Suprapubic skin (tissue), 4 donors: Measurements from ENCODE around the gene TDRD10. TPM values are rescaled to one million over a fixed set of nuclear protein-coding genes. Genes with fewer than 3 reads are reported as not detected.

Source experiments
- DNase-seq, 2 donors: peaks; one replicate each; pipeline ENCODE4 v3.0.0-alpha.2; 2019; ENCODE audit warnings: low spot score in 2 of 2
- H3K27ac ChIP-seq: fragments of 200-600 bp; sonication (generic); one replicate; pipeline ENCODE4 v1.5.1; 2019
- H3K27me3 ChIP-seq: fragments of 200-600 bp; sonication (generic); one replicate; pipeline ENCODE4 v1.5.1; 2019
- H3K36me3 ChIP-seq: fragments of 200-600 bp; sonication (generic); one replicate; pipeline ENCODE4 v1.5.1; 2019
- H3K4me1 ChIP-seq: fragments of 200-600 bp; sonication (generic); one replicate; pipeline ENCODE4 v1.5.1; 2019
- H3K4me3 ChIP-seq: fragments of 200-600 bp; sonication (generic); one replicate; pipeline ENCODE4 v1.5.1; 2019; ENCODE audit warnings: mild to moderate bottlenecking
- H3K9me3 ChIP-seq: fragments of 200-600 bp; sonication (generic); one replicate; pipeline ENCODE4 v1.5.1; 2019
- CTCF ChIP-seq, 2 donors: fragments of 200-600 bp in 1 of 2; fragments of 450-650 bp in 1 of 2; sonication (generic) in 1 of 2; IDR thresholded peaks; one replicate each; pipeline ENCODE4 v1.5.1; 2016 to 2019; ENCODE audit warnings: antibody characterized with exemption in 2 of 2, mild to moderate bottlenecking in 1 of 2, moderate library complexity in 1 of 2
- EP300 ChIP-seq: sonication (generic); formaldehyde crosslinking; IDR thresholded peaks from one replicate; pipeline ENCODE4 v1.6.1; 2017; ENCODE audit warnings: antibody characterized with exemption
- POLR2A ChIP-seq, 2 donors: fragments of 450-650 bp; IDR thresholded peaks; one replicate each; pipeline ENCODE4 v1.6.1; 2017; ENCODE audit warnings: antibody characterized with exemption in 2 of 2, mild to moderate bottlenecking in 2 of 2, moderate library complexity in 2 of 2
- POLR2AphosphoS5 ChIP-seq, 3 donors: sonication (generic); formaldehyde crosslinking; IDR thresholded peaks; one replicate each; pipeline ENCODE4 v1.6.1; 2017; ENCODE audit warnings: antibody characterized with exemption in 3 of 3
- WGBS: methylation state at CpG from one replicate; pipeline ENCODE4 v1.1.5; 2018; 5-methylcytosine and 5-hydroxymethylcytosine counted together
- total RNA-seq, 4 donors: library from RNA; depleted of rRNA; stranded (reverse); fragments of >200 nt; gene quantifications; one replicate each; pipeline ENCODE4 v1.1.0, GENCODE V29; 2016

TDRD10 gene
- total RNA-seq, 4 donors from 2014 or later = 0.72 to 2.6 (median 2.0) TPM

GRCh38 chr1:154558720-154559465 is 56.9 kb downstream of the TDRD10 start:
- Histone ChIP-seq H3K9me3 (no peaks in the 10 kb centered on the region), H3K4me3 (peak overlapping the region; percentile 97), H3K36me3 (peaks cover 20% of the 10 kb centered on the region), H3K27ac (peak overlapping the region; percentile 88), H3K4me1 (peaks cover 34% of the 10 kb centered on the region), H3K27me3 (no peaks in the 10 kb centered on the region)
- TF ChIP-seq CTCF (IDR thresholded peaks at IDR 0.05) = no peak
- peak; percentile 74 to 99 (median 83) for TF ChIP-seq POLR2AphosphoS5 (IDR thresholded peaks at IDR 0.05)
- TF ChIP-seq EP300 = peak; percentile 71
- TF ChIP-seq POLR2A (IDR thresholded peaks at IDR 0.05) = no peak
- DNase-seq = peak; percentile 100
- WGBS = 0% methylated on average over 13 of the region's 57 CpGs

- WGBS = 7% methylated on average over 13 of the region's 13 CpGs
- H3K27me3 ChIP-seq = no peaks in the 10 kb centered on the region
- TF ChIP-seq POLR2AphosphoS5 (IDR thresholded peaks at IDR 0.05) = peak in 1 of 3 donors; percentile 66
- TF ChIP-seq POLR2A (IDR thresholded peaks at IDR 0.05) = no peak
- peak; percentile 76 to 87 for TF ChIP-seq CTCF (IDR thresholded peaks at IDR 0.05)
- TF ChIP-seq EP300 = no peak
- H3K9me3 ChIP-seq = no peaks in the 10 kb centered on the region
- H3K4me1 ChIP-seq = peaks cover 34% of the 10 kb centered on the region
- DNase-seq = peak; percentile 92 to 93
- peak overlapping the region; percentile 97 for H3K4me3 ChIP-seq
- H3K27ac ChIP-seq = peak overlapping the region; percentile 88
- H3K36me3 ChIP-seq = peaks cover 14% of the 10 kb centered on the region
Observed at GRCh38 chr1:154559466-154560044, 57.5 kb downstream of the TDRD10 start.

- no peak for DNase-seq
- H3K4me3 ChIP-seq = no peak overlapping the region
- H3K9me3 ChIP-seq = no peaks in the 10 kb centered on the region
- H3K27me3 ChIP-seq = peaks cover 16% of the 10 kb centered on the region
- H3K27ac ChIP-seq = no peak overlapping the region
- no peaks in the 10 kb centered on the region for H3K36me3 ChIP-seq
- TF ChIP-seq POLR2AphosphoS5 (IDR thresholded peaks at IDR 0.05) (no peak), POLR2A (IDR thresholded peaks at IDR 0.05) (no peak), CTCF (IDR thresholded peaks at IDR 0.05) (no peak), EP300 (no peak)
- 79% methylated on average over 6 of the region's 6 CpGs for WGBS
- H3K4me1 ChIP-seq = peaks cover 9% of the 10 kb centered on the region
Observed at GRCh38 chr1:154565876-154566275, 63.9 kb downstream of the TDRD10 start.

- Histone ChIP-seq H3K4me1 (peaks cover 9% of the 10 kb centered on the region), H3K27ac (no peak within 1 kb of the TSS), H3K9me3 (no peaks in the 10 kb centered on the region), H3K27me3 (peaks cover 16% of the 10 kb centered on the region), H3K36me3 (no peaks in the 10 kb centered on the region), H3K4me3 (peak within 1 kb of the TSS; percentile 41)
- 2% methylated on average over 46 of the region's 53 CpGs for WGBS
- DNase-seq = no peak
- TF ChIP-seq POLR2A (IDR thresholded peaks at IDR 0.05) = no peak
- no peak for TF ChIP-seq POLR2AphosphoS5 (IDR thresholded peaks at IDR 0.05)
- TF ChIP-seq CTCF (IDR thresholded peaks at IDR 0.05) = no peak
- no peak for TF ChIP-seq EP300
Observed at GRCh38 chr1:154567386-154568156, 65.6 kb downstream of the TDRD10 start, which contains the start of gene CHRNB2. TSS of gene CHRNB2 (plus strand) at chr1:154567778. CDS start at chr1:154568045, 267 bp downstream.
